Measurements from ENCODE around the gene EPB41L4B. TPM values are rescaled to one million over a fixed set of nuclear protein-coding genes. Genes with fewer than 3 reads are reported as not detected.

Gene EPB41L4B
- total RNA-seq, 1 experiment from 2014 or later: 6.5 TPM

DNA sequence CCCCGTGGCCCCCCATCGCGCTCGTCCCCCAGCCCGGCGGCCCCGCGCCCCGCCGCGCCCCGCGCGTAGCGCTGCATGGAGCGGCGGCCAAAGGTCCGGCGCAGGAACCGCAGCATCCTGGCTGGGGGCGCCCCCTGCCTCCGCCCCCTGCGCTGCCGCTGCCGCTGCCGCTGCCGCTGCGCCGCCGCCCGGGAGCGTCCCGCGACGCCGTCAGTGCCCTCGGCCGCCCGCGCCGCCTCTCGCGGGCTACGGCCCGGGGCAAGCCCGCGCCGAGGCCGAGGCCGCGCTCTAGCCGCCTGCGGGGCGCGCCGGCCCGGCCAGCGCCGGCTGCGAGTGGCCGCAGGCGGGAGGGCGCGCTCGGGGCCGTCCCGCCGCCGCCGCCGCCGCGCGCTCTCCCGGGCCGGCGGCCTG lies 523 bp downstream of the EPB41L4B start:
- DNase-seq (ENCODE audit: low read depth): no peak

DNA sequence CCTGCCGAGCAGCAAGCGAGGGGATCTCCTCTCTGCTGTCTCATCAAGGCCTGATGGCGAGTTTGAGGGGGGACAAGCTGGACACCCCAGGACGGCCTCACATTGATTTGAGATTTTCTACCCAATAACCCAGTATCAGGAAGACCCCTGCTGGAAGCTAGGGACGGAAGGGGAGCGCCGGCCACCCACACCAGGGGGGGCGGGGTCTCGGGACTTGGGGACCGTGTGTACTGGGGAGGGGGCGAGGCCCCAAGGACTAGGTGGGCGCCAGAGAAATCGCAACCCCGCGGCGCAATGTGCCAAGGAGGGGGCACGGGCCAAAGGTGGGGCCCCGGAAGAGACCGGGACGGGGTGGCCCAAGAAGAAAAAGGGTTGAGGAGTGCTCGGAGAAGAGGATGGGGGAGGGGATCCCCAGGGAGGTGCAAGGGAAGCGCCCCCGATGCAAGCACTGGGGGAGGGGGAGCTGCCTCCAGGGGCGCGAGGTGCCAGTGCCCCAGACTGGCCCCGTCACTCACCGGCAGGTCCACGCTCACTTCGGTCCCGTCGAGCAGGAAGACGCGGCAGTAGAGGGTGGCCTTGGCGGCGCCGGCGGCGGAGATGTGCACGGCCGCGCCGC lies 1.1 kb downstream of the EPB41L4B start:
- DNase-seq (ENCODE audit: low read depth): no peak

- DNase-seq (ENCODE audit: low read depth): no peak
These were observed 1.7 kb downstream of the EPB41L4B start for GRCh38 chr9:109319017-109319625.

GRCh38 chr9:109317979-109318741 lies 2.7 kb downstream of the EPB41L4B start:
- DNase-seq (ENCODE audit: low read depth): no peak

DNA sequence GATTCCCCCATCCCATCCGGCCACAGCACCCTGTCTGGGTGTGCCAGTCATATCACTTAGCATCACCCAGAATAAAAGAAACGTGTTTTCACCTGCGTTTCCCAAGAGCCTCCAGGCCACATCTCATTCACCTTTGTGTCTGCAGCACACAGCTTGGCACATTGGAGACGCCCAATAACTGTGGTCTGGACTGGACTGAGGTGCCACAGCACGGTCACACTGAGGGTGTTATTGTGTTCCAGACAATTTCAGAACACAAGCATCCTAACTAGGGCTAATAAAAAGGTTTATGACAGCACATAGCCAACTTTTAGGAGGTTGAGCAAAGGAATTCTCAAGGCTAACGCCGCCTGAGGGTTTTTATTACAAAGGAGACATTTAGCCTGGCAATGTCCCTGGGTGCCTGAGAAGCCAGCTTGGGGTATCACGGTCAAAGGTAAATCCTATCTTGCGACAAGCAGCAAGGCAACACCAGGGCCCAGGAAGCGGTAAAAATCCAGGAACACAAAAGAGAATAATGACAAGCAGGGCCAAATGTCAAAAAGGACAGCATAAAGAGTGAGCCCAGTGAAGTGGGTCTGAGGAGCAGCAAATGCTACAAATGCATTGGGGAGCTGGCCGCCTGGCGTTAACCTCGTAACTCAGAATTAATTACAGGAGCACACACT lies 3.4 kb downstream of the EPB41L4B start:
- no peak for DNase-seq (ENCODE audit: low read depth)

GRCh38 chr9:109316207-109316640 lies 4.6 kb downstream of the EPB41L4B start:
- DNase-seq (ENCODE audit: low read depth): peak; percentile 99

GRCh38 chr9:109315480-109316206 lies 5.2 kb downstream of the EPB41L4B start:
- DNase-seq (ENCODE audit: low read depth): no peak

DNA sequence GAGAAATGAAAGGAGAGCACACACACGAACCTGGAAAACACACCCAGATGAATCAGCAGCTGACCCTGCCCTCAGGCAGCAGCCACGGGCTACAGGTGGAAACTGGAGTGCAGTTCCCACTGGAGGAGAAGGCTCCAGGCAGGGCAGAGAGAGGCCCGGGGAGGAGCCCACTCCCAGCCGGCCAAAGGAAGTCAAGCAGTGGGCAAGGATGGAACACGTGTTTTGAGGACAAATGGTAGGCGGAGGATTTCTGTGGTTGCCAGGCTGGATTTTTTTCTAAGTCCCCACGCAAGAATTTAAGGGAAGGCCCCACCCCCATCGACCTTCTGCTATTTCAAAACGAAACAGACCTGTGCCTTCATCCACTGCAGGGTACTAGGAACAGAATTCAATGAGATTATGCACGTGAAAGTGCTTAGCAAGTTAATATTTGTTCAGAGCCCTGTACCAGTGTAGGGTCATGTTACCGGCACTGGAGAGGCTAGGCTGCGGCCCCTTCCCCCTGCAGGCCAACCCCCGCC lies 6.8 kb downstream of the EPB41L4B start:
- DNase-seq (ENCODE audit: low read depth): no peak

DNA sequence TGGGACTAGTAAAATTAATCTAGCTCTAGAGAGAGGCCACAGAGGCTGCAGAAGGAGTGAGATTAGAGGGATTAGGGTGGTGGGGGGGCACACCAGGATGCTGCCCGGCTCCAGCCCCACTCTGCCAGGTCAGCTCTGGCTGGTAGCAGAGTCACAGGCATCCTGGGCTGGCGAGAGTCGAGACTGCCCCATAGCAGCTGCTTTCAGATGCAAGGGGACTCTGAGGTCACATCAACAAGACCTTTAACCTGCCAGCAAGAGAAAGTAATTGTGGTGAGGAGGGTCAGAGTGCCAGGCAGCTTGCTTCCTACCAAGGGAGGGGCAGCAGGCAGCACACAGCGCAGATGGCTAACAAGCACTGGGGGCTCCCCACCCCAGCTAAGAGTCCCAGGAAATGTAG lies 7.5 kb downstream of the EPB41L4B start:
- no peak for DNase-seq (ENCODE audit: low read depth)

DNA sequence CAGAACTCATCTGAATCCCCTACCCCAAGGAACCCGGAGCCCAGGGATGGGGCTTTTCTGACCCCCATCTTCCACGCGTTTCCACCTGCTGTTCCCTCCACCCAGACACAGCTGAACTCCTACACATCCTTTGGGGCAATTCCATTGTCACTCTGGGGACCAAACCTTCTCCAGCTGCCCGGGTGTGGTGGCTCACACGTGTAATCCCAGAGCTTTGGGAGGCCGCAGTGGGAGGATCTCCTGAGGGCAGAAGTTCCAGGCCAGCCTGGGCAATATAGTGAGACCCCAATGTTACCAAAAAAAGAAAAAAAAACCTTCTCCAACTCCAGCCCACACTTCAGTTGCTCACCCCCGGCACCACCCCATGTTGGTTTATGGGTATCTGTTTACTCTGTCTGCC lies 8.1 kb downstream of the EPB41L4B start:
- no peak for DNase-seq (ENCODE audit: low read depth)

GRCh38 chr9:109311731-109312130 lies 9.1 kb downstream of the EPB41L4B start:
- no peak for DNase-seq (ENCODE audit: low read depth)

GRCh38 chr9:109311286-109311685 lies 9.6 kb downstream of the EPB41L4B start:
- peak; percentile 45 for DNase-seq (ENCODE audit: low read depth)

DNA sequence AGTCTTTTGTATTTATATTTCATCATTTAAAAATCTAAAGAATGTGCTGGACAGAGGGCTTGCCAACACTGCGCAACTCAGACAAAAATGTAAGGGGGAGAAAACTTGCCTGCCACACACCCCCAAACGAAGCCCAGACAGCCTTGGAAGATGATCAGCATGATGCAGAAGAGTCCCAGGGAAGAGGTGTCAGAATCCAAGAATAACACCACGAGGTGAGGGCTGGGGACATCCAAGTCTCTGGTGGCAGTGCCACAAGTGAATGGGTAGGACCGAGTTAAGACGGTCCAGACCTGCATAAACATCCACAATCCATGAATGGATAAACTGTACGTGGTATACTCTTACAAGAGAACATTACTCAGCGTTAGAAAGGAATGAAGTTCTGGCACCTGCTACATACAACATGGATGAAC lies 10.4 kb downstream of the EPB41L4B start:
- DNase-seq (ENCODE audit: low read depth): no peak

GRCh38 chr9:109309282-109309681 lies 11.6 kb downstream of the EPB41L4B start:
- DNase-seq (ENCODE audit: low read depth): no peak

DNA sequence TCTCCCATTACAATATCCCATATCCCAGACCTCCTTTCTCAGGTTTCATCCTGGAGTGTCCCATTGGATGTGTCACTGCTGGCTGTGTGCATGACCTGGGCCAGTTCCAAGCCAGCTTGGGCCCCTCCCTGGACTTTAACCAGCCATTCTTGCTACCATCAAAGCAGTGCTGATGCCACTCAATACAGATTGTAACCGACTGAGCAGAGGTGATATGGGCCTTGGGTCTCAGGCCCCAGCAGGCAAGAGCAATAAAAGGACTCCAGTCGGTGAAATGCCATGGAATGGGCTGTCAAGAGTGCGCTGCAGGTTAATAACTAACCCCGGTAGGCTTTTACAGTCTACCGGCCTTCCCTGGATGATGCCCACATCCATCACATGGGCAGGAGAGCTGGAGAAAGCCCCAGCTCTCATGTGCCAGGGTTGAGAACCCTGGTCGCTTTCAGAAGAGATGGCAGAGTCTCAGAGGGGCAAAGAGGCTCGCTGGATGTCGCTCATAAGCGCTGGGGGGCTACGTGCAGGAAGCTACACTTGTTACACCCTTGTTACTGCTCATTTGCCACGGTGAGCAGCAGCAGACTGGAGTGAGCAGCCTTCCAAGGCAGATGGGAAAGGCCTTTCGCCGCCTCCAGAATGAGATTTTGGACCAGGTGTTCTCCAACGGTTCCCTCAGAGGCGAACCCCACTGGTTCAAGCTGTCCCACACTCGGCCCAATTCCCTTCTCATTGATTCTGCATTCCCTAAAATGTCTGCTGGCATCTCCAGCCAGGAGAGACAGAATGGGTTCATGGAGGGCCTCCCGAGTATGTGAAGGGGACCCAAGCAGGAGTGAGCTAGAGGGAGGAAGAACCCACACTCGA lies 13.2 kb downstream of the EPB41L4B start:
- peak; percentile 57 for DNase-seq (ENCODE audit: low read depth)

GRCh38 chr9:109305801-109306200 lies 15.1 kb downstream of the EPB41L4B start:
- no peak for DNase-seq (ENCODE audit: low read depth)

DNA sequence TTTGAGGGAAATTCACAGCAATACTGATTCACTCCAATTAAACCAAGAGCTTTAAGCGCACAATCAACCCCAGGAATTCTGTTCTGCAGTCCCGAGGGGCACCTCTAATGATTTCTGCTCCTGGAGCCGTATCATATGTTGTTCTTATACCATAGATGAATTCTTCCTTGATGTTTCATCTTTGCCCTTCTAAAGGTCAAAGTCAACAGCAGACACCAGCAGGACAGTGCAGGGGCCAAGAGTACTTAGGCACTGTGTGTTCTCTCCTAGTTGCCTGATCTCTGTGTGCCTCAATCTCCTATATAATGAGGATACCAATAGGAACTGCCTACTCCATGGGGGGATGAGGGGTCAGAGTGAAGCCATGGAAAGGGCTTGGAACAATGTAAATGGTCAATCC lies 16.5 kb downstream of the EPB41L4B start:
- no peak for DNase-seq (ENCODE audit: low read depth)

DNA sequence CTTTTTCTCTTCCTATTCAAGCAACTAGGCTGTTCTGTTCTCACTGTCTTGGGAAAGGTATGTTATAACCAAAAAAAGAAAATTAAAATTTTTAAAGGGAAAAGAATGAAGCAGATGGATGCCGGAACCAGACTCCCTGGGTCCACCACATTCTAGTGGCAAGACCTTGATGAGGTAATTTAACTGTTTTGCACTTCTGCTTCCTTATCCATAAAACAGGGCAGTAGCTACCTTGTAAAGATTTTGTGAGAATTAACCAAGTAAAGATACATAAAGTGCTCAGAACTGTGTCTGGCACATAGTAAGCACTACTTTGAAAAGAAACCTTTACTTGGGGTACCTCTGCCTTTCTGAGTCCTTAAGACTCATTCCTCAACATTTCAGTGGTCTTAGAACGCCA lies 17.0 kb downstream of the EPB41L4B start:
- DNase-seq (ENCODE audit: low read depth): no peak

GRCh38 chr9:109302606-109303005 lies 18.3 kb downstream of the EPB41L4B start:
- no peak for DNase-seq (ENCODE audit: low read depth)

DNA sequence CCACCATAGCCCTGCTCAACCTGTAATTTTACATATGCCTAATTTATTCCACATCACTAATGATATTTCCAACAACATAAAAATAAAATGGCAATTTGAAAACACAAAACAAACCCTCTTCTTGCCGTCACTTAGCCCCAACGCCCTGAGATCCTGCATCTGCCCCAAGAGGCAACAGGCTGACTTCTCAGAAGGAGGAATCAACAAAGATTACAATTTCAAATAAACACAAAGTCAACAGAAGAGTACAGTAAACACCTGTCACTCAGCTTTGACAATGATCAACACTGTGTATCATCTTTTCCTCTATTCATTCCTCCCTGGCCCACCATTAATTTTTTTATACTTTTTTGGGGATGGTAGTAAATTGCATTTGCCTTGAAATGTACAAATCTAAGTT lies 19.8 kb downstream of the EPB41L4B start:
- no peak for DNase-seq (ENCODE audit: low read depth)

GRCh38 chr9:109299891-109300290 lies 21.0 kb downstream of the EPB41L4B start:
- DNase-seq (ENCODE audit: low read depth): no peak

All from M059J (cell line).